HT1080 (cell line): ENCODE data around the gene SLC6A14. TPM values are rescaled to one million over a fixed set of nuclear protein-coding genes. Genes with fewer than 3 reads are reported as not detected.
A peak's percentile ranks its signal among the peaks of the same experiment; 100 is the strongest.

Experiments used
- DNase-seq: peaks from one replicate; pipeline ENCODE4 v3.0.0-alpha.2; 2015; ENCODE audit warnings: low read depth
- polyA plus RNA-seq, 2 experiments: library from polyadenylated mRNA; depleted of rRNA; stranded (reverse); fragments of >200 nt; gene quantifications; 2 replicates each; pipeline ENCODE4 v1.2.3, GENCODE V29; 2015
- small RNA-seq: library from RNA; depleted of rRNA; stranded (forward); fragments of <200 nt; gene quantifications from one replicate; pipeline ENCODE3, GENCODE V24; 2014
- total RNA-seq: library from RNA; depleted of rRNA; stranded (reverse); fragments of >200 nt; shearing (Covaris generic); gene quantifications from 2 replicates; pipeline ENCODE4 v1.2.3, GENCODE V29; 2014; rRNA removed

The SLC6A14 gene, protein sequence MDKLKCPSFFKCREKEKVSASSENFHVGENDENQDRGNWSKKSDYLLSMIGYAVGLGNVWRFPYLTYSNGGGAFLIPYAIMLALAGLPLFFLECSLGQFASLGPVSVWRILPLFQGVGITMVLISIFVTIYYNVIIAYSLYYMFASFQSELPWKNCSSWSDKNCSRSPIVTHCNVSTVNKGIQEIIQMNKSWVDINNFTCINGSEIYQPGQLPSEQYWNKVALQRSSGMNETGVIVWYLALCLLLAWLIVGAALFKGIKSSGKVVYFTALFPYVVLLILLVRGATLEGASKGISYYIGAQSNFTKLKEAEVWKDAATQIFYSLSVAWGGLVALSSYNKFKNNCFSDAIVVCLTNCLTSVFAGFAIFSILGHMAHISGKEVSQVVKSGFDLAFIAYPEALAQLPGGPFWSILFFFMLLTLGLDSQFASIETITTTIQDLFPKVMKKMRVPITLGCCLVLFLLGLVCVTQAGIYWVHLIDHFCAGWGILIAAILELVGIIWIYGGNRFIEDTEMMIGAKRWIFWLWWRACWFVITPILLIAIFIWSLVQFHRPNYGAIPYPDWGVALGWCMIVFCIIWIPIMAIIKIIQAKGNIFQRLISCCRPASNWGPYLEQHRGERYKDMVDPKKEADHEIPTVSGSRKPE
- total RNA-seq: not detected in 2 replicates
- not detected in 2 replicates for polyA plus RNA-seq (2015; cell fraction: cytosol; rRNA removed)
- polyA plus RNA-seq (2015; cell fraction: nucleus; rRNA removed): 0.06 TPM in 1 of 2 replicates, not detected in the other

DNA sequence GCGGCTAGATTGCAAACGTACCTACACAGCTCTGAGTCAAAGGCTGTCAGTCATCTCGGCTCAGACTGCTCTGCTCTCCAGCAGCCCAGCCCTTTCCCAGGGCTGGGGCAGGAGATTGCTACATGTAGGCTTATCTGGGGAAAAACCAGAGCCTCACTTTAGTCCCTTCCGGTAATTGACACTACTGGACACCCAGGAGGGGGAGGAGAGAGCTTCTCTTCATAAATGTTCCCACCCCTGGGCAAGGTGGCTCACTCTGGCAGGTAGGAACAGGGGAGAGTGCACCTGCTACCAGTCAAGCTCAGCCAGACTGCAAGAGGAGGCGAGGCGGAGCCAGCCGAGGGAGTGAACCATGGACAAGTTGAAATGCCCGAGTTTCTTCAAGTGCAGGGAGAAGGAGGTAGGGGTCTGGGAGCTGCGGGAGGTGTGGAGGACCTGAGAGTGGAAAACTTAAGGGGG, at the start of gene SLC6A14:
TSS of gene SLC6A14 (plus strand) at position 249 of the 459 bp plus-strand sequence. CDS start at position 353, 104 bp downstream.
- no peak for DNase-seq

DNA sequence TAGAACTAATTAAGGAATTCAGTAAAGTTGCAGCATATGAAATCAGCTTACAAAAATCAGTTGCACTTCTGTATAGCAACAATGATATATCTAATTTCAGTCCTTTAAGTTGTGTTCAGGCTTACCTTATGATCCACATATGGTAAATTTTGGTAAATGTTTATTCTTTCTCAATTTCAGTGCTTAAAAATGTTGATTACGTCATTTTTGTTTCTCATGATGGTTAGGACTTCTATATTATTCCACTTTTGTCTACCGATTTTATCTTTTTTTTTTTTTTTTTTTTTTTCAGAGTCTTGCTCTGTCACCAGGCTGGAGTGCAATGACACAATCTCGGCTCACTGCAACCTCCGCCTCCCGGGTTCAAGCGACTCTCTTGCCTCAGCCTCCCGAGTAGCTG, 40.7 kb upstream of the SLC6A14 start:
- DNase-seq: no peak

DNA sequence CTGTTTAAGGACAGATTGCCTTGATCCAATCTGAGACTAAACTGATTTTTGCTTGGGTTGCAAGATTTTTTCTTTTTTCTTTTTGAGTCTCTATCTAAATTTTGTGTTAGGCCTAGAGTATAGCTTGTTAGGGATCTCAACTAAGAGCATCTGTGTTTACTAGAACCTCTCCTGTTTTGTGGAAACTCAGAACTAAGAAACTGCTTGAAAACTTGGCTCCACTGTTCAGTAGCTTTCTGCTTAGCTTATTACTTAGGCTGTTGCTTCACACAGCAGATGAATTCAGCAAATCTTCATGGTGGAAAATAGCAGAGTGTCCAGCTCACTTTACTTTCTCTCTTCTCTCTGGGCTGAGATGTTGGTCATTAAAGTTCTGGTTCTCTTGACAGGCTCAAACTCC, 36.7 kb upstream of the SLC6A14 start:
- no peak for DNase-seq

DNA sequence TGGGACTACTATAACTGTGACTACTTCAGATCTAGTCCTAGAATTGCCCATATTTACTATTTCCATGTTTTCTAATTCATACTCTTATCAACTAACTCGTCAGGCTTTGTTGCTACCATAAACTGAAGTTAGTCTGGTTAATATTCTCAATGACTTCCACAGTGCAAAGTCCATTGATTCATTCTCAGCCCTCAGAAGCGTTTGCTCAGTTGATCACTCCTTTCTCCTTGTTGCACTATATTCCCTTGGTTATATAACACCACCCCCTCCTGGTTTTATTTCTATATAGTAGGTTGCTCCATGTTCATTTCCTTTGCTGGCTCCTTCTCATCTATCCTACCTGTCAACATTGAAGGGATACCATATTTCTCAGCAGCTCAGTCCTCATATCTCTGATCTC, 27.2 kb upstream of the SLC6A14 start:
- no peak for DNase-seq

DNA sequence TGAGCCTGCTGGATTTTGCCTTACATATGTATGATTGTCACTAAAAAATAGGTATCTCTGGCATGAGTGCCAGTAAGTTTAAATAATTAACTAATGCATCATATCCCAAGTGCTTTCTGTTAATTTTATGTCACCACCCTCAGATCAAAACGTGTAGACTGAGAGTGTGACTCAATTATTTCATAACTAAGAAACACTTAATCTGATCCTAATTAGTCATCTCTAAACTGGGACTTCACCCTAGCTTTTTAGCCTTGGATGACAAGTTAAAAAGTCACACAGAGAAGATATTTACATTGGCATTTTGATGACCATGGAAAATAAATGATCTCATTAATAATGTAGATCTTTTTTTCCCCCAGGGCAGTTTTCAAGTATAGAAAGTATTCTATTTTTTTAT, 23.1 kb upstream of the SLC6A14 start:
- DNase-seq: no peak

DNA sequence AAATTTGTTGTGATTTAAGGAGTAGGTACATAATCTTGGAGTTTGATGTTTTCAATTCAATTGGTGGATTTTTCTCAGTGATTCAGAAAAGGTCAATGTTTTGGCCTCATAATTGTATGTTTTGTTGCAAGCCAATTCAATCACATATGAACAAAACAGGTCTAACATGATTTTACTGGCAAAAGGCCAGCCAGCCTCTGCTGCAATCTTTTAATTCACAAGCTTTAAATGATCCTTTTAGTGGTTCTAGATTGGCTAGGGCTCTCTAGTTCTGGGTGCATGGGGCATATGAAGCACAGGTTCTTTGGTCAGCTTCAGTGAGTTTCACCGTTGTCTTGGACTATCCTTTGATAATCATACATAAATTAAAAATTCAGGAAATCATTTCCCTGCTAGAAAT, 19.2 kb upstream of the SLC6A14 start:
- no peak for DNase-seq

DNA sequence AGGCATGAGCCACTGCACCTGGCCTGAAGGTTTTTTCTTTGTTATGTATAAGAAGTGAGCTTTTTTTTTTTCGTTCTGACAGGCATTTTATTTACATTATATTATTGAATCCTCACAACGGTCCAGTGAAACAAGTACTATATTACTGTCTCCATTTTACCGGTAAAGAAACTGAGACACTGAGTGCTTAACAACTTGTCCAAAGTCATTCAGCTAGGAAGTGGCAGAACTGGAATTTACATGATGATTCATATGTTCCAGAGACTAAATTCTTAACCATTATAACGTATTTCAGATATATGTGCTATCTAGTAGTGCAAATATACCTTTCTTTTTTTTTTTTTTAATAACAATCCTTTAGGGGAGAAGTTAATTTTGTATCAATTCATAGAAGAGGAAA, 18.4 kb upstream of the SLC6A14 start:
- DNase-seq: no peak

DNA sequence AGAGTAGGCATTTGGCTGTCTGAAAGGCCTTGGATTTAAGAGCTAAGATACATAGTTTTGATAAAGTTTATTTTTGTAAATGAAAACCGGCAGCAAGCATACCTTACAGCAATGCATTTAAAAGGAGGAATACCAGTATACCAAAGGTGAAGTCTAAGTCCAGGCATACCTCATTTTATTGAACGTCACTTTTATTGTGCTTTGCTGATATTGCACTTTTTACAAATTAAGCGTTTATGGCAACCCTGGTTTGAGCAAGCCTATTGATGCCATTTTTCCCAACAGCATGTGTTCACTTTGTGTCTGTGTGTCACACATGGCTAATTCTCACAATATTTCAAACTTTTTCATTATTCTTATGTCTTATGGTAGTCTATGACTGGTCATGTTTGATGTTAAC, 8.4 kb upstream of the SLC6A14 start:
- no peak for DNase-seq

DNA sequence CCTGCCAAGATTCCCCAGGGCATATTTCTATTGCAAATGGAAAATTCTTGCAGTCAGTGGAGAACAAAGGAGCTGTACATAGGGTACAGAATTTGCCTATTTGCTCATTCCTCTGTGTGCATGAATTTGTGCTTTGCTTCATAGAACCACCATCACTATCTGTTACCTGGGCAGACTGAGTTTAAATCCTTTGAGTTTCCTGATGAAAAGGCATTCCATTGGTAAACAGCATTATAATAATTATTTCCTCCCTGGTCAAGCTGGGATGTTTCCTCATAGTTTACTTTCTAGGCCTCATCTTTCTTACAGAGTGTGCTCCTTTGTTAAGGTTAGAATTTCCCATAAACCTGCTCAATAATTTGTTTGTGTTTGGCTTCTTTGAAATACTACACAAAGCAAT, 809 bp upstream of the SLC6A14 start:
- DNase-seq: no peak

DNA sequence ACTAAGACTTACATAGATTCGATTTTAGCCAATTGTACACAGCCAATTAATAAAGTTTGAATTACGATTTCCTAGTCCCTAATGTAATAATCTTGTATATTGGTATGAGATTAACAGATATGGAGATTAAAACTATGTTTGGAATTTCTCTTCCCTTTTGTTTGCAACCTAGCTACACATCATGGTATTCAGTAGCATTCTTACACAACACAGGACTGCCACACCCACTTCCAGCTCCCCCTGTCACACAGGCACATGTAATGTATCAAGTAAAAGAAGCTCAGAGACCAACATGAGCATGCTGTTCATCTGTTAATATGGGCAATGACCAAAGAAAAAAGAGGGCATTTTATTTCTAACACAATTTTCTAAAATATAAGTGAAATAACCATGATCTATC, 12.8 kb downstream of the SLC6A14 start:
- no peak for DNase-seq

DNA sequence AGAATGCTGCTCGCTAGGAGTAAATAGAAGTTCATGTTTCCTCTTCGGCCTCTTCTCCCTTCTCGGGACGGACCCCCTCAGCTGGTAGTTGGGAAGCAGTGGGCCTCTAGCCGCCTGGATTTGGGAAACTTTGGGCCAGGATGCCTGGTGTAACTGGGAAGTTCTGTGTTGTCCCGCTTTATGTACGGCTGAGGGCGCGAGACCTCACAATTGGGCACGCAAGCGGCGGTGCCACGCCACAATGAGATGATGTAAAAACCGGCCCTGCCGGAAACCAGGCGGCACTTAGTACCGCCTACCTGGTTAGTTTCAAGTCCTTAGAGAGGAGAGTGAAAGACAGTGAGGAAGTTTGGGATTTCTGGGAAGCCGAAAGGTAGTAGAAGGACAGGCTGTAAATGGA, 26.4 kb downstream of the SLC6A14 start, which contains the start of gene CT83:
TSS of gene CT83 (minus strand) at position 155 of the 400 bp plus-strand sequence. CDS start at position 35, 120 bp downstream.
- no peak for DNase-seq

DNA sequence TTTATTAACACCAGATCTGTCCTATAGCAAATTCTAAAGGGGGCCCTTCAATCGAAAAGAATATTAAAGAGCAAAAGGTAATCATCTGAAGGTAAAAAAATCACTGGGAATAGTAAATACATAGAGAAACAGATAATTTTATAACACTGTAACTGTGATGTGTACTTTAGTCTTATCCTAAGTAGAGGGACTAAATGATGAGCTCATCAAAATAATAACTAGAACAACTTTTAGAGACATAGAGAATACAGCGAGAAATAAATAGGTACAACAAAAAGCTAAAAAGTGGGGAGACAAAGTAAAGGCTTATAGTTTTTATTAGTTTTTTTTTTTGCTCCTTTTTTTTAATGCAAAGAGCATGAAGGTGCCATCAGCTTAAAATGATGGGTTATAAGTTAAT, 43.7 kb downstream of the SLC6A14 start:
- DNase-seq: no peak

DNA sequence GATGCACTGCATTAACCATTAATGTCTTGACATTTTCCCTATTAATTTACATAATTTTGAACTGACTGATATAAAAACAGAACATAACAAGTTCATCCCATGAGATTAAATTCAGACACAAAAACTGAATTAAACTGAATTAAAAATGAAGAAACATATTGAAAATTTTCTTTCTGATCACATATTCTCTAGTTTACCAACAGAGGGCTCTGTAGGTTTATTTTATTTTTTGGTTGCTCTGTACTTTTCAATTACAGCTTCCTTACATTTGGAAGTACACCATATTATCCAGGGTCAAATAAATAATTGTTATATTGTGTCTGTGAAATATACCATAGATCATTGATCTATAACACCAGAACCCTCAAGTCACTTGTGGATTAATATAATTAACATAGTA, 53.7 kb downstream of the SLC6A14 start:
- DNase-seq: no peak

DNA sequence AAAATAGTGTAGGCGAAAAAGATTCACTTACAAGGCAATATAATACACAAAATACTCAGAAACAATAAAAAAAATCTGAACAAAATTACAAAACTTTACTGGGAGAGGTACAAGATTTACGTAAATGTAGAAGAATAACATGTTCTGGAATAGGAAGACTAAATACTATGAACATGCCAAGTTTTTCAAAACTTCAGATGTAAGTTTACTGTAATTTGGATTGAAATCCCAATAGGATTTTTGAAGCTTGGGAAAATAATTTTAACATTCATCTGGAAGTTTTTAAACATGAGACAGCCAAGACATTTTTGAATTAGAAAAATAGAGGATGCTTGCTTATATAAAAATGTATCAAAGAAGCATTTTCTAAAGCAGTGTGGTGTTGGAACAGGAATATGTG, 56.9 kb downstream of the SLC6A14 start:
- DNase-seq: no peak

DNA sequence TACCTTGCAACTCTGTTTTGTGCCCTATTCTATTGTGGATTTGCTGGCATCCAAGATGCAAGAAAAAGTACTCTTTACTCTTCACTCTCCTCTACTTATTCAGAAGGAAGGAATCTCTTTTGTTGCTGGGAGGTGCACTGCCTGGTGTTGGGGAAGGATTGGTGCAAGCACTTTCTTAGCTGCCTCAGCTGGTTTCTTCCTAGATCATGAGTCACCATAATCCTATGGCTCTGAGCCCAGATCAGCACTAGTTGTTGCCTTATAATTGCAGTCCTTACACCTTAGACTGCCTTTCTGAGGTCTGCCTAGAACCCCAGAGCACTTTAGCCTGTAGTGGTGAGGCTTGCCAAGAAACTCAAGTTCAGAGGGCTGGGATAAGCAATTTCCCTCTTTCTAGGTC, 63.4 kb downstream of the SLC6A14 start:
- peak; percentile 59 for DNase-seq

Small RNA genes lying within 50 kb of the gene (small RNA-seq; reads per million reads assigned to genes)
- not detected for gene RNU6-154P

Other genes starting within 250 kb of the SLC6A14 start
- not detected in 2 replicates for gene CT83, start 26.4 kb downstream of the SLC6A14 start, total RNA-seq